WERI-Rb-1 (cell line): Measurements from ENCODE around the gene USP22.

Experiments used
- DNase-seq: peaks from one replicate; pipeline ENCODE4 v3.0.0-alpha.2; 2020
- H3K27ac ChIP-seq: fragments of 250-450 bp; sonication (Bioruptor Pico); 2 replicates; pipeline ENCODE4 v1.5.1; 2020; ENCODE audit warnings: mild to moderate bottlenecking, moderate library complexity
- H3K27me3 ChIP-seq: fragments of 250-450 bp; sonication (Bioruptor Pico); 2 replicates; pipeline ENCODE4 v1.5.1; 2021; ENCODE audit warnings: mild to moderate bottlenecking, low read depth, moderate library complexity; ENCODE audit not compliant: insufficient read depth, severe bottlenecking
- H3K36me3 ChIP-seq: fragments of 250-450 bp; sonication (Bioruptor Pico); 2 replicates; pipeline ENCODE4 v1.5.1; 2020; ENCODE audit warnings: mild to moderate bottlenecking, moderate library complexity
- H3K4me3 ChIP-seq: 2 replicates; pipeline ENCODE4 v1.5.1; 2011; ENCODE audit warnings: low read depth, mild to moderate bottlenecking, control low read depth, low read length
- H3K9me3 ChIP-seq: fragments of 250-450 bp; sonication (Bioruptor Pico); 2 replicates; pipeline ENCODE4 v1.5.1; 2021; ENCODE audit warnings: mild to moderate bottlenecking, moderate library complexity; ENCODE audit not compliant: severe bottlenecking
- CTCF ChIP-seq: IDR thresholded peaks from 2 replicates; pipeline ENCODE4 v1.5.1; 2011; ENCODE audit warnings: low read depth, mild to moderate bottlenecking, control low read depth, inconsistent platforms, low read length

Gene USP22

GRCh38 chr17:21015564-21015963 lies 27.2 kb downstream of the USP22 start:
- no peak for TF ChIP-seq CTCF
- Histone ChIP-seq H3K4me3 (no peak overlapping the region), H3K27ac (no peak overlapping the region), H3K36me3 (peaks cover 99% of the 10 kb centered on the region), H3K9me3 (no peaks in the 10 kb centered on the region), H3K27me3 (no peaks in the 10 kb centered on the region)
- no peak for DNase-seq

- Histone ChIP-seq H3K36me3 (peaks cover 100% of the 10 kb centered on the region), H3K27me3 (no peaks in the 10 kb centered on the region), H3K27ac (no peak overlapping the region), H3K9me3 (no peaks in the 10 kb centered on the region), H3K4me3 (no peak overlapping the region)
- no peak for TF ChIP-seq CTCF
- no peak for DNase-seq
These were observed 28.3 kb downstream of the USP22 start for GRCh38 chr17:21014498-21014897.

- no peaks in the 10 kb centered on the region for H3K9me3 ChIP-seq
These were observed 28.8 kb downstream of the USP22 start for GRCh38 chr17:21013983-21014382.

GRCh38 chr17:21012736-21013135 lies 30.1 kb downstream of the USP22 start:
- no peak overlapping the region for H3K4me3 ChIP-seq
- H3K27ac ChIP-seq, result no peak overlapping the region
- H3K36me3 ChIP-seq, result peaks cover 100% of the 10 kb centered on the region
- H3K9me3 ChIP-seq, result no peaks in the 10 kb centered on the region
- no peak for DNase-seq
- TF ChIP-seq CTCF, result no peak
- no peaks in the 10 kb centered on the region for H3K27me3 ChIP-seq

More at GRCh38 chr17:21013983-21014382, 28.8 kb downstream of the USP22 start:
- TF ChIP-seq CTCF, result no peak
- H3K4me3 ChIP-seq, result no peak overlapping the region
- peaks cover 100% of the 10 kb centered on the region for H3K36me3 ChIP-seq
- no peak overlapping the region for H3K27ac ChIP-seq
- H3K27me3 ChIP-seq, result no peaks in the 10 kb centered on the region
- no peak for DNase-seq

GRCh38 chr17:21010705-21011596 lies 31.9 kb downstream of the USP22 start:
- no peak overlapping the region for H3K4me3 ChIP-seq
- no peak for DNase-seq
- H3K27ac ChIP-seq, result no peak overlapping the region
- peaks cover 100% of the 10 kb centered on the region for H3K36me3 ChIP-seq
- H3K27me3 ChIP-seq, result no peaks in the 10 kb centered on the region
- no peak for TF ChIP-seq CTCF
- H3K9me3 ChIP-seq, result no peaks in the 10 kb centered on the region
